Measurements from ENCODE around the gene ACTR2.
"Not testable (repeated sequence)": the region's sequence is repeated elsewhere in the genome, so short reads cannot be mapped to it uniquely, and the experiment has no call there.

The ACTR2 gene

GRCh38 chr2:65311049-65311448, 83.4 kb downstream of the ACTR2 start:
- in situ Hi-C loops (cut with MboI; ENCODE audit: low sequenced_read_pairs), result no loop called here

GRCh38 chr2:65311596-65311995, 84.0 kb downstream of the ACTR2 start:
- in situ Hi-C loops (cut with MboI; ENCODE audit: low sequenced_read_pairs), result no loop called here

GRCh38 chr2:65313126-65313953, 85.7 kb downstream of the ACTR2 start:
- in situ Hi-C loops (cut with MboI; ENCODE audit: low sequenced_read_pairs), result no loop called here

GRCh38 chr2:65313954-65314256, 86.3 kb downstream of the ACTR2 start:
- in situ Hi-C loops (cut with MboI; ENCODE audit: low sequenced_read_pairs), result no loop called here

- in situ Hi-C loops (cut with MboI; ENCODE audit: low sequenced_read_pairs), result no loop called here
These were observed 87.3 kb downstream of the ACTR2 start for GRCh38 chr2:65314801-65315441.

- in situ Hi-C loops (cut with MboI; ENCODE audit: low sequenced_read_pairs), result no loop called here
These were observed 88.4 kb downstream of the ACTR2 start for GRCh38 chr2:65316072-65316471.

- in situ Hi-C loops (cut with MboI; ENCODE audit: low sequenced_read_pairs), result not testable (repeated sequence)
These were observed 89.7 kb downstream of the ACTR2 start for GRCh38 chr2:65317351-65317750.

- in situ Hi-C loops (cut with MboI; ENCODE audit: low sequenced_read_pairs), result no loop called here
These were observed 90.2 kb downstream of the ACTR2 start for GRCh38 chr2:65317841-65318240.

- in situ Hi-C loops (cut with MboI; ENCODE audit: low sequenced_read_pairs), result no loop called here
These were observed 91.5 kb downstream of the ACTR2 start for GRCh38 chr2:65319072-65319673.

GRCh38 chr2:65319674-65320041, 92.0 kb downstream of the ACTR2 start:
- in situ Hi-C loops (cut with MboI; ENCODE audit: low sequenced_read_pairs), result no loop called here

- in situ Hi-C loops (cut with MboI; ENCODE audit: low sequenced_read_pairs), result no loop called here
These were observed 92.6 kb downstream of the ACTR2 start for GRCh38 chr2:65320042-65320725.

Data from HL-60/S4 (cell line).